ENCODE results near the gene MERTK. TPM values are rescaled to one million over a fixed set of nuclear protein-coding genes. Genes with fewer than 3 reads are reported as not detected.
"Not testable (repeated sequence)": the region's sequence is repeated elsewhere in the genome, so short reads cannot be mapped to it uniquely, and the experiment has no call there.

The MERTK gene
- 33.5 TPM for total RNA-seq

GRCh38 chr2:111897924-111898702 lies at the start of gene MERTK:
Gene MERTK, plus strand, starts transcription at chr2:111898607. Its CDS starts 129 bp downstream, at chr2:111898736.
- peak; percentile 89 for DNase-seq (ENCODE audit: low spot score)

GRCh38 chr2:111850646-111851045 lies 47.8 kb upstream of the MERTK start:
- DNase-seq (ENCODE audit: low spot score), result peak; percentile 53

- not testable (repeated sequence) for DNase-seq (ENCODE audit: low spot score)
Observed at GRCh38 chr2:111852544-111852943, 45.9 kb upstream of the MERTK start.

DNA sequence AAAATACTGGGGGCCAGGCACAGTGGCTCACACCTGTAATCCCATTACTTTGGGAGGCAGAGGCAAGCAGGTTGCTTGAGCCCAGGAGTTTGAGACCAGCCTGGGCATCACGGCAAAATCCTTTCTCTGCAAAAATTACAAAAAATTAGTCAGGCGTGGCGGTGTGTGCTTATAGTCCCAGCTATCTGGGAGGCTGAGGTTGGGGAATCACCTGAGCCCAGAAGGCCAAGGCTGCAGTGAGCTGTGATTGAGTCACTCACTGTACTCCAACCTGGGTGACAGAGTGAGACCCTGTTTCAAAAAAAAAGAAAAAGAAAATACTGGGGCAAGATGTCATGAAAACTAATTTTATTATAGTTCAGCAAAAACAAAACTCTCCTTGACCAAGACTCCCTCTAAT lies 38.4 kb upstream of the MERTK start:
- not testable (repeated sequence) for DNase-seq (ENCODE audit: low spot score)

GRCh38 chr2:111865124-111865523 lies 33.3 kb upstream of the MERTK start:
- DNase-seq (ENCODE audit: low spot score), result not testable (repeated sequence)

DNA sequence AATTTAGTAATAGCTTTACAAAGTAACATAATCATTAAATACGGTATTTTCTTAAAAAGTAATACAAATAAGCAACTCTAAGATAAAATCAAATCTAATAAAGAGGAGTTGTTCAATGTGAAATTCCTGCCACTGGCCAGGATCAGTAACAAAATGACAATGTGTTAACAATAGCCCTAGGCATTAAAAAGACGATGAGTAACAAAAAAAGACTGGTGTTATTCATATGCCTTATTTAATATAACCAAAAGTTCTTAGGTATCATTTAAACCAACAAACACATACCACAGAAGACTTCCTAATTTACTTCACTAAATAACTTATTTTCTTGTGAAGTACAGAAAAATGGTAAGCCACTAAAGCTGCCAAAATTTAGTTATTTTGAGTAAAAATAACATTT lies 25.6 kb upstream of the MERTK start:
- not testable (repeated sequence) for DNase-seq (ENCODE audit: low spot score)

- peak; percentile 87 for DNase-seq (ENCODE audit: low spot score)
Observed at GRCh38 chr2:111883661-111884591, 14.5 kb upstream of the MERTK start, which contains the start of gene ANAPC1. Gene ANAPC1, minus strand, starts transcription at chr2:111884193. Its CDS starts 3,368 bp downstream, at chr2:111880825.

DNA sequence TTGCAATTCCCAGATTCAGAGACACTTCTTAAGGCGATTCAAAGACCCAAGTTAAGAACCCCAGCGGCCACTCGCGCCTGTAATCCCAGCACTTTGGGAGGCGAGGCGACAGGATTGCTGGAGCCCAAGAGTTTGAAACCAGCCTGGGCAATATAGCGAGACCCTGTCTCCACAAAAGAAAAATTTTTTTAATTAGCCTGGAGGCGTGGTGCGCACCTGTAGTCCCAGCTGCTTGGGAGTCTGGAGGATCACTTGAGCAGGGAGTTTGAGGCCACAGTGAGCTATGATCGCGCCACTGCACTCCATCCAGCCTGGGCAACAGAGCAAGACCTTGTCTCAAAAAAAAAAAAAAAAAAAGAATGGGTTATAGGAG lies 13.8 kb upstream of the MERTK start:
- DNase-seq (ENCODE audit: low spot score), result no peak

- DNase-seq (ENCODE audit: low spot score), result no peak
Observed at GRCh38 chr2:111896024-111896423, 2.4 kb upstream of the MERTK start.

GRCh38 chr2:111896576-111896975 lies 1.8 kb upstream of the MERTK start:
- DNase-seq (ENCODE audit: low spot score), result peak; percentile 76

DNA sequence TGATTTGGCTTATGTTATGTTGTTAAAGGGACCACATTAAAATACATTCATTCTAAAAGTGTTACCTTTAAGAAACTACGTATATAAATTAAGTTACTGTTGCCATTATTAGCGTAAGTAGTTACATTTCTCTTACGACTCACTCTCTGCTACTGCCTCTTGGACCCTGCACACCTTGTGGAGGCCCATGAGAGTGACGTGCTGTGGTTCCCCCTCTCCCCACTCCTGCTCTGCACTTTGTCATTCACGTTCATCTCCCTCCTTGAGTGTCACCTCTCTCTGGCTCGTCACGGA lies 830 bp upstream of the MERTK start:
- DNase-seq (ENCODE audit: low spot score), result no peak

- DNase-seq (ENCODE audit: low spot score), result peak; percentile 53
Observed at GRCh38 chr2:111898703-111899514, 502 bp downstream of the MERTK start.

- no peak for DNase-seq (ENCODE audit: low spot score)
Observed at GRCh38 chr2:111900859-111901258, 2.5 kb downstream of the MERTK start.

DNA sequence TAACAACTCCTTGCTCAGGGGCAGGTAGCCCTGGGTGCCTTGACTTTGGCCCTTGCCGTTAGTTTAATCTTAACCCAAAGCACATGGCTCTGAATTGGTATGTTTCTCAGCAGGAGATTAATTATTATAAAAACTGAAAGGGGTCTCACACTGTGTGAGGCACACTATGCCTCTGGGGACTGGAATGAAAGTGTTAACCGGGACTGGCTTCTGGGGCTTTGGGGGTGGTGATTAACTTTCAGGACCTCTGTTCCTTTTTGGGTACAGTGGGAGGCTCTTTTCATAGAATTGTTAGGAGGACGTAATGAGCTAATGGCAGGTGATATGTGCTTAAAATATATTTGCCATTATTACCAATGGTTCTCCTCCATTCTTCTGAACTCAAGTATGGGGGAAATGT lies 5.1 kb downstream of the MERTK start:
- no peak for DNase-seq (ENCODE audit: low spot score)

GRCh38 chr2:111903930-111904439 lies 5.6 kb downstream of the MERTK start:
- DNase-seq (ENCODE audit: low spot score), result no peak

- DNase-seq (ENCODE audit: low spot score), result no peak
Observed at GRCh38 chr2:111904726-111905474, 6.5 kb downstream of the MERTK start.

DNA sequence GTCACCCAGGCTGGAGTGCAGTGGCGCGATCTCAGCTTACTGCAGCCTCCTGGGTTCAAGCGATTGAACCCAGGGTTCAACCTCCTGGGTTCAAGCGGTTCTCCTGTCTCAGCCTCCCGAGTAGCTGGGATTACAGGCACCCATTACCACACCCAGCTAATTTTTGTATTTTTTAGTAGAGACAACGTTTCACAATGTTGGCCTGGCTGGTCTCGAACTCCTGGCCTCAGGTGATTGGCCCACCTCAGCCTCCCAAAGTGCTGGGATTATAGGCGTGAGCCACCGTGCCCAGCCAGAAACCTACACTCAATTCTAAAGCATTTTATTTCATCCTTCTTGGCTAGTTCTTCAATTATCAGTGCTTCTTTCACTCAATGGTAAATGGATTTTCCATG lies 7.1 kb downstream of the MERTK start:
- DNase-seq (ENCODE audit: low spot score), result not testable (repeated sequence)

DNA sequence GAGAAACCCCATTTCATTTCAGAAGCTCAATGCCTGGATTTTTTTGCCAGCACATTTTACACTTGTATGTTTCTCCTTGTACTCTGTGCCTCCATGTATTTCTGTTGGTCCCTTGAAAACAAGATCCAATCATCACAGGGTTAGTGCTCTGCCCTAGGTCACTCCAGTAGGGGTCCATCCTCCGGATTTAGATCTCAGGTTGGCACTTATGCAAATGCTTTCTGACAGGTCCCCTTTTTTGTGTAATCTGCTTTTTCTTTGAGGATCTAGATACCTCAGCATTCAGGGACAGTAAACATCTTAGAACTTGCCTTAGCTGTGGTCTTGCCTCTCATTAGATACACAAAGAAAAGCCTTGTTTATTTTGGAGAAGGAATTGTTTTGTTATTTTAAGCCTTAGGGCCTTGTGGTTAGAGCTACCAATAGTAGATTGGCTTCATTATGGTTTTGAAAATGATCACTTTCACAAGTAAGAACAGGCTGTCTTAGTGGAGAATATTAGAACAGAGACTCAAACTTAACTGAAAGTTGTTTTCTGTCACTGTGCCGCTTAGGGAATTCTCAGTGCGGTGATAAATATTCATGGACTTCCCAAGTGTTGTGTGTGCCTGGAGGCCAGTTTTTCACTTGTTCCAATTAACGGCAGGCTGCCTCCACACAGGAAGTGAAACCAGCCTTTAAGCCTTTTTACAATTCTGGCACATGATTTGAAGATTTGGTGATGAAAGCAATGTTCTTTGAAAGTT lies 7.8 kb downstream of the MERTK start:
- DNase-seq (ENCODE audit: low spot score), result no peak

DNA sequence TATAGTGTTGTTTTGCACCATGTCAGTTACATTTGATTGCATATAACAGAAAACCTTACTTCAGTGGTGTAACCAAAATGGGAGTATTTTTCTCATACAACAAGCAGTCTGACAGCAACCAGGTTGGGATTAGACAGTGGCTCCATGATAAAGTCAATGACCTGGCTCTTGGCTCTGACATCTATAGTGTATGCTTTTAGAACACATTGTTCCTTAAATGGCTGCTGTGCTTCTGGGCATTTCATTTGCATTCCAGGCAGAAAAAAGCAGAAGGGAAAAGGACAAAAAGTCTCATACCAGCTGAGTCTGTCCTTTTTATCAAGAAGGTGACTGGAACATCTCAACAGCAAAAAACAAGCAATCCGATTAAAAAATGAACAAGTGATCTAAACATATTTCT lies 10.2 kb downstream of the MERTK start:
- no peak for DNase-seq (ENCODE audit: low spot score)

DNA sequence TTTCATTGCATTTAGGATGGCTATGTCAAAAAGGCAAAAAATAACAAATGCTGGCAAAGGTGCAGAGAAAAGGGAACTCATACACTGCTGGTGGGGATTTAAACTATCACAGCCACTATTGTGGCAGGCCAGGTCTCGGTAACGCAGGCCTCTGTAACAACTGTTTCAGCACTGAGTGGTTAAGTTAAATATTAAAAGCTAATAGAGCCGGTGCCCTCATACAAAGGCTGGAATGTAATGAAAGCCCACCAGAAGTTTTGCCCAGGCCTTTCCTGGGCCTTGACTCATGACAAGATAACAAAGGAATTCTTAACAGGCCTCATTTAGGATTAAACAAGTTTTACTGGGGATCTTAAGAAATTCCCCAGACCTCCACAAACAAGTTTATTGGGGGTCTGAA lies 10.7 kb downstream of the MERTK start:
- no peak for DNase-seq (ENCODE audit: low spot score)

Data from ureter (tissue), 1 donor.